Hematopoietic multipotent progenitor cell treated with erythropoietin and hydrocortisone succinate and interleukin-3 and kit ligand, for 15 days (in vitro differentiated cells): Measurements from ENCODE around the gene MRTFB.
"Not testable (repeated sequence)": the region's sequence is repeated elsewhere in the genome, so short reads cannot be mapped to it uniquely, and the experiment has no call there.

ENCODE experiments used
- DNase-seq: peaks from one replicate; pipeline ENCODE4 v3.0.0-alpha.2; 2015; ENCODE audit warnings: low spot score

MRTFB gene

GRCh38 chr16:14105760-14106375, 34.7 kb downstream of the MRTFB start:
- no peak for DNase-seq

- no peak for DNase-seq
Measured at GRCh38 chr16:14106457-14106856, 35.3 kb downstream of the MRTFB start.

- no peak for DNase-seq
Measured at GRCh38 chr16:14106961-14107360, 35.8 kb downstream of the MRTFB start.

GRCh38 chr16:14109077-14109775, 38.1 kb downstream of the MRTFB start:
- no peak for DNase-seq

GRCh38 chr16:14109782-14110727, 38.9 kb downstream of the MRTFB start:
- no peak for DNase-seq

- no peak for DNase-seq
Measured at GRCh38 chr16:14110728-14111251, 39.7 kb downstream of the MRTFB start.

GRCh38 chr16:14111713-14112538, 40.8 kb downstream of the MRTFB start:
- DNase-seq = no peak

GRCh38 chr16:14112539-14112856, 41.4 kb downstream of the MRTFB start:
- DNase-seq = no peak

- DNase-seq = no peak
Measured at GRCh38 chr16:14113344-14113743, 42.2 kb downstream of the MRTFB start.

- DNase-seq = no peak
Measured at GRCh38 chr16:14117051-14117450, 45.9 kb downstream of the MRTFB start.

GRCh38 chr16:14119799-14120198, 48.7 kb downstream of the MRTFB start:
- no peak for DNase-seq

GRCh38 chr16:14120335-14120734, 49.2 kb downstream of the MRTFB start:
- DNase-seq = no peak

- DNase-seq = no peak
Measured at GRCh38 chr16:14121142-14121541, 50.0 kb downstream of the MRTFB start.

- DNase-seq = no peak
Measured at GRCh38 chr16:14121872-14122271, 50.8 kb downstream of the MRTFB start.

GRCh38 chr16:14122430-14122829, 51.3 kb downstream of the MRTFB start:
- not testable (repeated sequence) for DNase-seq

- no peak for DNase-seq
Measured at GRCh38 chr16:14125000-14125681, 54.0 kb downstream of the MRTFB start.

- no peak for DNase-seq
Measured at GRCh38 chr16:14125708-14126107, 54.6 kb downstream of the MRTFB start.

GRCh38 chr16:14128097-14128496, 57.0 kb downstream of the MRTFB start:
- no peak for DNase-seq

GRCh38 chr16:14129502-14129901, 58.4 kb downstream of the MRTFB start:
- DNase-seq = no peak

GRCh38 chr16:14131774-14132695, 60.9 kb downstream of the MRTFB start:
- no peak for DNase-seq
